ENCODE results near the gene SCN8A.

DNA sequence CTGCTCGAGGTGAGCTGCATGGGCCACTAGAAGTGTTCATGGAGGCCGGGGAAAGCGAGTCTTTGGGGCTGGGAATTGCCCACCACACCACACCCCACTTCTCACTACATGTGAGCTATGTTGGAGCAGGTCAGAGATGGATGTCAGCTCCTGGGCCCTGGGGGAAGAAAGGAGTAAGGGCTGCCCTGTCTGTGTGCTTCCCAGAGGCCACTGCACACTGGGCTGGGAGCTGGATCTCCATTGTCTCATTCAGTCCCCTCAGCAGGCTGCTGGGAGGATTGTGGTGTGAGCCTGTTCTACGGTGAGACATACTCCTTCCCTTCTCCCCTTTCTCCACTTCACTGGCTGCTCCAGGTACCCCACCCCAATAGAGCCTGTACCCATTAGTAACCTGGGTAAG is 247.0 kb downstream of the SCN8A start:
- TF ChIP-seq, protein P1, sequence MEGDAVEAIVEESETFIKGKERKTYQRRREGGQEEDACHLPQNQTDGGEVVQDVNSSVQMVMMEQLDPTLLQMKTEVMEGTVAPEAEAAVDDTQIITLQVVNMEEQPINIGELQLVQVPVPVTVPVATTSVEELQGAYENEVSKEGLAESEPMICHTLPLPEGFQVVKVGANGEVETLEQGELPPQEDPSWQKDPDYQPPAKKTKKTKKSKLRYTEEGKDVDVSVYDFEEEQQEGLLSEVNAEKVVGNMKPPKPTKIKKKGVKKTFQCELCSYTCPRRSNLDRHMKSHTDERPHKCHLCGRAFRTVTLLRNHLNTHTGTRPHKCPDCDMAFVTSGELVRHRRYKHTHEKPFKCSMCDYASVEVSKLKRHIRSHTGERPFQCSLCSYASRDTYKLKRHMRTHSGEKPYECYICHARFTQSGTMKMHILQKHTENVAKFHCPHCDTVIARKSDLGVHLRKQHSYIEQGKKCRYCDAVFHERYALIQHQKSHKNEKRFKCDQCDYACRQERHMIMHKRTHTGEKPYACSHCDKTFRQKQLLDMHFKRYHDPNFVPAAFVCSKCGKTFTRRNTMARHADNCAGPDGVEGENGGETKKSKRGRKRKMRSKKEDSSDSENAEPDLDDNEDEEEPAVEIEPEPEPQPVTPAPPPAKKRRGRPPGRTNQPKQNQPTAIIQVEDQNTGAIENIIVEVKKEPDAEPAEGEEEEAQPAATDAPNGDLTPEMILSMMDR (IDR thresholded peaks at IDR 0.05) = no peak
- TF ChIP-seq POLR2A (IDR thresholded peaks at IDR 0.05) = no peak

Data from testis (tissue), 2 donors.